SU-DHL-6 (cell line): ENCODE data around the gene RNF144A.

ENCODE experiments used
- CTCF ChIP-seq: fragments of 200-600 bp; sonication (generic); IDR thresholded peaks from one replicate; pipeline ENCODE4 v1.5.1; 2017; ENCODE audit warnings: antibody characterized with exemption, mild to moderate bottlenecking, low read length, moderate library complexity; ENCODE audit not compliant: insufficient read depth, poor library complexity, severe bottlenecking
- EZH2phosphoT487 ChIP-seq: fragments of 200-600 bp; sonication (generic), shearing (Covaris generic); conservative IDR thresholded peaks from 2 replicates; pipeline ENCODE4 v1.6.1; 2018; ENCODE audit warnings: mild to moderate bottlenecking, antibody characterized with exemption, low read length, moderate library complexity, mixed read lengths

DNA sequence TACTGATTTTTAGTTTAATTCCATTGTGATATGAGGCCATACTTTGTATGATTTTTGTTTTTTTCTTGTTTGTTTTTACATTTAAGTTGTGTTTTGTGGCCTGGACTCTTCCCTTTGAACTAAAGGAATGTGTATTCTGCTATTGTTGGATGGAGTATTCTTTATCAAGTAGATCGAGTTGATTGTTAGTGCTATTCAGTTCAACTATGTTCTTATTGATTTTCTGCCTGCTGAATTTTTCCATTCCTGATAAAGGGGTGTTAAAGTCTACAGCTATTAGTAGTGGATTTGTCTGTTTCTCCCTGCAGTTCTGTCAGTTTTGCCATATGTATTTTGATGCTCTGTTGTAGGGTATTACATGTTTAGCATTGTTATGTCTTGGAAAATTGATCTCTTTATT lies 14.5 kb downstream of the RNF144A start:
- TF ChIP-seq EZH2phosphoT487 (no peak), CTCF (no peak)
